ENCODE results near the gene CDK15.
A peak's percentile ranks its signal among the peaks of the same experiment; 100 is the strongest.
"Not testable (repeated sequence)": the region's sequence is repeated elsewhere in the genome, so short reads cannot be mapped to it uniquely, and the experiment has no call there.

Gene CDK15
- total RNA-seq, result 0 to 3.4 (median 0) reads per million in 17 experiments

- DNase-seq, result no peak
These were observed at the start of gene CDK15 for GRCh38 chr2:201806442-201807170. CDK15 (plus strand) TSS chr2:201806537; CDS start chr2:201806665, 128 bp downstream.

- no peak for DNase-seq
These were observed 48.1 kb upstream of the CDK15 start for GRCh38 chr2:201758234-201758633.

DNA sequence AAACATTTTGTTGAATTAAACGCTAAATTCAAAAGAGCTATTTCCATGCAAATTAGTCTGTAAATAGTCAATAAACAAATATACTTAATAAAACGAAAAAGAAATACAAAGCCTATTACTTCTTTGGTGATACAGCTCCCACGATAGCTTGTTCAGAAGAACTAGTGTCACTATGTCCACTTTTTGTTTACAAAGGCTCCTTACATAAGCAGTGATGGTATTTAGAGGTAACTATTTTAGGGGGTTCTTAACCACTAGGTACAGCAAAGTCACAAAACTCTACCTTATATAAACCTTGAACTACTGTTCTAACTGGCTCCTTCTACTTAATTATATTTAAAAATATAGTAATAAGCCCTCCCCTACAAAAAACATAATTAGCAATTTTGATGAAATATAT, 47.5 kb upstream of the CDK15 start:
- DNase-seq, result no peak

DNA sequence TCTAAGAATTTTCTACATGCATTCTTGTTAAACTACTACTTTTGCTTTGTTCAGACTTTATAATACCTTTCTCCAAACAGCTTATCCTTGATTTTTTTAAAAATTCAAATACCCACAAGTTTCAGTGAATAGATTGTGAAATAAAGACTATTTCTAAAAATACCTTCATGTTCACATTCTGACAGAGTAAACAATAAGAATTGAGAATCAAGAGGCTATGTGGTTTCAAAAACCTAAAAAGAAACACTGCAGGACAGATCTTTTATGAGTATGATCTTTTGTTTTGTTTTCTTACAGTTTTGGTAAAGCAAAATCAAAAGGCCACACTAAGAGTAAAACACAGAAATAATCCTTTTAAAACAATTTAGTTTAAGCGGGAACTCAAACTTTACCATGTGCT, 46.8 kb upstream of the CDK15 start:
- no peak for DNase-seq

GRCh38 chr2:201761101-201761500, 45.2 kb upstream of the CDK15 start:
- no peak for DNase-seq

DNA sequence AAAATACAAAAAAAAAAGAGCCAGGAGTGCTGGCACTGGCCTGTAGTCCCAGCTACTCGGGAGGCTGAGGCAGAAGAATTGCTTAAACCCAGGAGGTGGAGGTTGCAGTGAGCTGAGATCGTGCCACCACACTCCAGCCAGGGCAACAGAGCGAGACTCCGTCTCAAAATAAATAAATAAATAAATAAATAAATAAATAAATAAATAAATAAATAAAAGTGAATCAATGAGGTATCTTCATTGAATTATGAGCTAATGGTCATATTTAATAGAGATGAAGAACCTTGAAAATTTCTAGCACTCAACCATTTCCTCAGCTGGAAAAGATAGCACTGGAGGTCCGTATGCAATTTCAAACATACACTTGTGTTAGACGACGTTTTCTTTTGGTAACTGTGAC, 41.9 kb upstream of the CDK15 start:
- not testable (repeated sequence) for DNase-seq

- DNase-seq, result no peak
These were observed 40.5 kb upstream of the CDK15 start for GRCh38 chr2:201765799-201766198.

GRCh38 chr2:201768918-201769317, 37.4 kb upstream of the CDK15 start:
- no peak for DNase-seq

GRCh38 chr2:201769666-201770373, 36.5 kb upstream of the CDK15 start:
- no peak for DNase-seq

DNA sequence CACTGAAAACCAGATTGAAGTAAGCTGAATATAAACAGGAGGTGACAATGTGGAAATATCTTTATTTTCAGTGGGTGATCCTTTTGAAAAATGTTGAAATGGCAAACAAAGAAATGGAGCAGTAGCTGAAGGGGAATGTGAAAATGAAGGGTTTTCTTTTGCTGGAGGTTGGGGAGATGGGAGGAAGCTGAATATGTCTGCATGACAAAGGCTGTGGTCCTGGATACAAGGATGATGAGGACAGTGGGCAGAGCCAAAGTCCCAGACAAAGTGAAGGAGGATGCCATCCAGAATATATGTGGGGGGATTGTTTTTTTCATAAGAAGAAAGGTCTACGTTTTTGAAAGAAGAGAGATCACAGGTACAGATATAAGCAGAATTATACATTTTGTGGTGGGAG, 32.3 kb upstream of the CDK15 start:
- no peak for DNase-seq

- no peak for DNase-seq
These were observed 31.8 kb upstream of the CDK15 start for GRCh38 chr2:201774546-201774945.

- no peak for DNase-seq
These were observed 31.0 kb upstream of the CDK15 start for GRCh38 chr2:201775326-201775725.

GRCh38 chr2:201777043-201777442, 29.3 kb upstream of the CDK15 start:
- no peak for DNase-seq

GRCh38 chr2:201777869-201778268, 28.5 kb upstream of the CDK15 start:
- no peak for DNase-seq

- DNase-seq, result peak; percentile 6 to 39 (median 20)
These were observed 26.2 kb upstream of the CDK15 start for GRCh38 chr2:201779901-201780673.

- DNase-seq, result peak; percentile 88 to 94 (median 94)
These were observed 25.5 kb upstream of the CDK15 start, which contains the start of gene ALS2 for GRCh38 chr2:201780674-201781493. ALS2 (minus strand) TSS chr2:201780933; CDS start chr2:201768885, 12,048 bp downstream.

GRCh38 chr2:201781557-201782051, 24.7 kb upstream of the CDK15 start:
- peak in 2 of 4 experiments; percentile 9 for DNase-seq

- no peak for DNase-seq
These were observed 21.8 kb upstream of the CDK15 start for GRCh38 chr2:201784563-201784962.

GRCh38 chr2:201785135-201785534, 21.2 kb upstream of the CDK15 start:
- peak in 3 of 4 experiments; percentile 7 to 23 (median 12) for DNase-seq

DNA sequence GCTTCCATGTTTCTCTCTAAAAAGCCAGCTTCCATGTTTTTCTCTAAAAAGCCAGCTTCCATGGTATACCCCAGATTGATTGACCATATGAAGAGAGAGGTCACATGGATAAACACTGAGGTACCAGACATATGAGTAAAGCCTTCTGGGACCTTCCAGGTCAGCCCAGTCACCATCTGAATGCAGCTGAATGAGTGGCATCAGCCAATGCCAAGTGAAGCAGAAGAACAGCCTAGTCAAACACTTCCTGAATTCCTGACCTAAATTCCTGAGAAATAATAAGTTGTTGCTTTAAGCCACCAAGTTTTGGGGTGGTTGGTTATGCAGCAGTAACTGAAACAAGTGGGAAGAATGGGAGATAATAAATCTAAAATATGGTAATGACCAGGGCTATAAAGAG, 19.9 kb upstream of the CDK15 start:
- DNase-seq, result no peak

GRCh38 chr2:201788371-201788770, 18.0 kb upstream of the CDK15 start:
- DNase-seq, result no peak

DNA sequence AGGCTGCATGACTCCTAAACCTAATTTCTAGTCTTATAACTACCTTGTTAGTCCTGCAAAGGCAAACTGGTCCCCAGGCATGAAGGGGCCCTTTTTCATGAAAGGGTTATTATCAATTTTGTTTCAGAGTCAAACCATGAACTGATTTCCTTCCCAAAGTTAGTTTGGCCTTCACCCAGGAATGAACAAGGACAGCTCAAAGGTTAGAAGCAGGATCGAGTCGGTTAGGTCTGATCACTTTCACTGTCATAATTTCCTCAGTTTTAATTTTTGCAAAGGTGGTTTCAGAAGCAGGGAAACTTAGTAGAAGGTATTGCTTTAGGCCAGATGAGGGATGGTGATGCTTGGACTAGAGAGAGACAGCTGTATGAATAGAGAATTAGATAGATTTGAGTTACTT, 16.9 kb upstream of the CDK15 start:
- DNase-seq, result no peak

Measured in suppressor macrophage (primary cell).